ENCODE measurements around the gene SLC6A16. TPM values are rescaled to one million over a fixed set of nuclear protein-coding genes. Genes with fewer than 3 reads are reported as not detected.
"Not testable (repeated sequence)": the region's sequence is repeated elsewhere in the genome, so short reads cannot be mapped to it uniquely, and the experiment has no call there.

SLC6A16 gene
- total RNA-seq, 1 experiment from 2014 or later, result 1.3 TPM

DNA sequence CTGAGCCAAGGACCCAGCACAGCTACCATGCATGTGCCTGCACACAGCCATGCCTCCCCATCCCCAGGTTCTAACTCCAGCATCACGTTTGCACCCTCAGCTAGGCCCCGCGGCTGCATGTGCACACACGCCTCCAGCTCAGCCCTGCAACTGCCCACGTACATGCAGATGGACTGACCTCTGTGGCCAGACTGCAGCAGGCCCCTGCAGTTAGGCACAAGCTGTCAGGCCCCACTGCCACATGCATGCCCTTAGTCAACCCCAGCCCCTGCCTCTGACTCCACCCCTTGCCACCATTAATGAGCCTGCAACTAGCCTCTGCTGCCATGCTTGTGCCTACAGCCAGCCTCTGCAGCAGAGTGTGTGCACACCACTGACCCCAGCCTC lies 23.1 kb downstream of the SLC6A16 start:
- Histone ChIP-seq H3K27me3 (ENCODE audit: control insufficient read depth, insufficient read depth, low read length) (no peaks in the 10 kb centered on the region), H3K27ac (ENCODE audit: low read length) (no peak overlapping the region), H3K4me3 (ENCODE audit: low read depth in 2 of 2, low read length in 2 of 2) (no peak overlapping the region), H3K4me1 (ENCODE audit: control insufficient read depth, insufficient read depth, low read length) (no peaks in the 10 kb centered on the region; the same call in 1 of the 2 replicates), H3K9me3 (ENCODE audit: control insufficient read depth, insufficient read depth, low read depth, low read length) (no peaks in the 10 kb centered on the region), H3K36me3 (ENCODE audit: control insufficient read depth, insufficient read depth, low read length) (no peaks in the 10 kb centered on the region)
- CTCF ChIA-PET, result no interaction called here
- ATAC-seq, result peak; percentile 45
- no TSS peak for BruUV-seq (replicated peaks)
- POLR2A ChIA-PET, result no interaction called here
- TF ChIP-seq, protein P1, sequence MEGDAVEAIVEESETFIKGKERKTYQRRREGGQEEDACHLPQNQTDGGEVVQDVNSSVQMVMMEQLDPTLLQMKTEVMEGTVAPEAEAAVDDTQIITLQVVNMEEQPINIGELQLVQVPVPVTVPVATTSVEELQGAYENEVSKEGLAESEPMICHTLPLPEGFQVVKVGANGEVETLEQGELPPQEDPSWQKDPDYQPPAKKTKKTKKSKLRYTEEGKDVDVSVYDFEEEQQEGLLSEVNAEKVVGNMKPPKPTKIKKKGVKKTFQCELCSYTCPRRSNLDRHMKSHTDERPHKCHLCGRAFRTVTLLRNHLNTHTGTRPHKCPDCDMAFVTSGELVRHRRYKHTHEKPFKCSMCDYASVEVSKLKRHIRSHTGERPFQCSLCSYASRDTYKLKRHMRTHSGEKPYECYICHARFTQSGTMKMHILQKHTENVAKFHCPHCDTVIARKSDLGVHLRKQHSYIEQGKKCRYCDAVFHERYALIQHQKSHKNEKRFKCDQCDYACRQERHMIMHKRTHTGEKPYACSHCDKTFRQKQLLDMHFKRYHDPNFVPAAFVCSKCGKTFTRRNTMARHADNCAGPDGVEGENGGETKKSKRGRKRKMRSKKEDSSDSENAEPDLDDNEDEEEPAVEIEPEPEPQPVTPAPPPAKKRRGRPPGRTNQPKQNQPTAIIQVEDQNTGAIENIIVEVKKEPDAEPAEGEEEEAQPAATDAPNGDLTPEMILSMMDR (IDR thresholded peaks at IDR 0.05), result no peak
- TF ChIP-seq, protein P2, sequence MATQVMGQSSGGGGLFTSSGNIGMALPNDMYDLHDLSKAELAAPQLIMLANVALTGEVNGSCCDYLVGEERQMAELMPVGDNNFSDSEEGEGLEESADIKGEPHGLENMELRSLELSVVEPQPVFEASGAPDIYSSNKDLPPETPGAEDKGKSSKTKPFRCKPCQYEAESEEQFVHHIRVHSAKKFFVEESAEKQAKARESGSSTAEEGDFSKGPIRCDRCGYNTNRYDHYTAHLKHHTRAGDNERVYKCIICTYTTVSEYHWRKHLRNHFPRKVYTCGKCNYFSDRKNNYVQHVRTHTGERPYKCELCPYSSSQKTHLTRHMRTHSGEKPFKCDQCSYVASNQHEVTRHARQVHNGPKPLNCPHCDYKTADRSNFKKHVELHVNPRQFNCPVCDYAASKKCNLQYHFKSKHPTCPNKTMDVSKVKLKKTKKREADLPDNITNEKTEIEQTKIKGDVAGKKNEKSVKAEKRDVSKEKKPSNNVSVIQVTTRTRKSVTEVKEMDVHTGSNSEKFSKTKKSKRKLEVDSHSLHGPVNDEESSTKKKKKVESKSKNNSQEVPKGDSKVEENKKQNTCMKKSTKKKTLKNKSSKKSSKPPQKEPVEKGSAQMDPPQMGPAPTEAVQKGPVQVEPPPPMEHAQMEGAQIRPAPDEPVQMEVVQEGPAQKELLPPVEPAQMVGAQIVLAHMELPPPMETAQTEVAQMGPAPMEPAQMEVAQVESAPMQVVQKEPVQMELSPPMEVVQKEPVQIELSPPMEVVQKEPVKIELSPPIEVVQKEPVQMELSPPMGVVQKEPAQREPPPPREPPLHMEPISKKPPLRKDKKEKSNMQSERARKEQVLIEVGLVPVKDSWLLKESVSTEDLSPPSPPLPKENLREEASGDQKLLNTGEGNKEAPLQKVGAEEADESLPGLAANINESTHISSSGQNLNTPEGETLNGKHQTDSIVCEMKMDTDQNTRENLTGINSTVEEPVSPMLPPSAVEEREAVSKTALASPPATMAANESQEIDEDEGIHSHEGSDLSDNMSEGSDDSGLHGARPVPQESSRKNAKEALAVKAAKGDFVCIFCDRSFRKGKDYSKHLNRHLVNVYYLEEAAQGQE (IDR thresholded peaks at IDR 0.05; ENCODE audit: insufficient read depth in 1 of 2, low read depth in 2 of 2, low read length in 1 of 2), result no peak
- TF ChIP-seq TCF7L2 (IDR thresholded peaks at IDR 0.05; ENCODE audit: low read depth, low read length), result no peak
- TF ChIP-seq POLR2AphosphoS5 (IDR thresholded peaks at IDR 0.05; ENCODE audit: low read depth, low read length), result no peak
- intact Hi-C loops (cut with micrococcal nuclease; ENCODE audit: unreplicated experiment) (no loop called here), in situ Hi-C loops (cut with HindIII; ENCODE audit: low pct_unique_long_range_greater_than_20kb, low sequenced_read_pairs) (no loop called here)
- DNase-seq (ENCODE audit: low read depth, low spot score), result no peak

DNA sequence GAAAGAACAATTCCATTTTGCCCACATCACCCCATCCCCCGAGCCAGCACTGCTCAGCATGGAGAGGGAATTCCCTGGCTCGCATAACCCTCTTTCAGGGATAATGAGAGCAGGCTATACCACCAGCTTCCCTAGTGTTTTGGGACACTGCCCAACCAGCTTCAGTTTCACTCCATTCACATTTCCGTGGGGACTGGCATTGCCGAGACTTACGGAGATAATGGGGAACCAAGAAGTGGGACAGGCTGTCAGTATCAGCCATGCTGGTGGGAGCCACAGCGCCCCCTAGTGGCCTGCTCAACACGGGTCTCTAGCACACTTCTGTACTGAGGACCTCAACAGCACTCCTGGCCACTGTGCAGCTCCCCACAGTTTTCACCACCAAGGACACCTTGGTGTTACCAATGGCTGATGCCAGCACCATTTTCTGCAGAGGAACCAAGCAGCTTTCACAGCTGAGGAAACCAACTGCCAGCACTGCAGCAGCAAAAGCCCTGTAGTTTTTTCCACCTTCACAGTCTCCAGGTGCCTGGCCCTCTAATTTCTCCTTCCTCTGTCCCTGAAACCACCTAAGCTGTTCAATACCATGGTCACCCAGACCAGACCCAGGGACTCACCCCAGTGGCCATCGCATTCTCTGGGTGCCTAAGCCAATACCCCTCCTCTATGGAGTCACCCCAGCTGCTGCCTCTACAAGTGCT lies 23.7 kb downstream of the SLC6A16 start:
- Histone ChIP-seq H3K36me3 (ENCODE audit: control insufficient read depth, insufficient read depth, low read length) (no peaks in the 10 kb centered on the region), H3K27me3 (ENCODE audit: control insufficient read depth, insufficient read depth, low read length) (no peaks in the 10 kb centered on the region), H3K4me1 (ENCODE audit: control insufficient read depth, insufficient read depth, low read length) (no peaks in the 10 kb centered on the region; the same call in 1 of the 2 replicates), H3K4me3 (ENCODE audit: low read depth in 2 of 2, low read length in 2 of 2) (no peak overlapping the region), H3K27ac (ENCODE audit: low read length) (no peak overlapping the region), H3K9me3 (ENCODE audit: control insufficient read depth, insufficient read depth, low read depth, low read length) (no peaks in the 10 kb centered on the region)
- no peak for TF ChIP-seq TCF7L2 (IDR thresholded peaks at IDR 0.05; ENCODE audit: low read depth, low read length)
- TF ChIP-seq, protein P2 (IDR thresholded peaks at IDR 0.05; ENCODE audit: insufficient read depth in 1 of 2, low read depth in 2 of 2, low read length in 1 of 2), result no peak
- no peak for TF ChIP-seq SIN3A (IDR thresholded peaks at IDR 0.05; ENCODE audit: borderline replicate concordance, insufficient read depth, low read depth, low read length)
- TF ChIP-seq POLR2AphosphoS5 (IDR thresholded peaks at IDR 0.05; ENCODE audit: low read depth, low read length), result no peak
- TF ChIP-seq, protein P1 (IDR thresholded peaks at IDR 0.05), result peak; percentile 90
- CTCF ChIA-PET, result no interaction called here
- intact Hi-C loops (cut with micrococcal nuclease; ENCODE audit: unreplicated experiment) (no loop called here), in situ Hi-C loops (cut with HindIII; ENCODE audit: low pct_unique_long_range_greater_than_20kb, low sequenced_read_pairs) (no loop called here)
- no TSS peak for BruUV-seq (replicated peaks)
- POLR2A ChIA-PET, result no interaction called here
- DNase-seq (ENCODE audit: low read depth, low spot score) (peak; percentile 38), ATAC-seq (peak; percentile 96)

DNA sequence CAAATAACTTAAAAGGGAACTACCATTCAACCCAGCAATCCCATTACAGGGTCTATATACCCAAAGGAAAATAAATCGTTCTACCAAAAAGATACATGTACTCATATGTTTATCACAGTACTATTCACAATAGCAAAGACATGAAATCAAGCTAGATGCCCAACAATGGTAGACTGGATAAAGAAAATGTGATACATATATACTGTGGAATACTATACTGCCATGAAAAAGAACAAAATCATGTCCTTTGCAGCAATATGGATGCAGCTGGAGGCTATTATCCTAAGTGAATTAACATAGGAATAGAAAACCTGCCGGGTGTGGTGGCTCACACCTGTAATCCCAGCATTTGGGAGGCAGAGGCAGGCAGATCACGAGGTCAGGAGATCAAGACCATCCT lies 26.3 kb downstream of the SLC6A16 start:
- H3K27ac ChIP-seq (ENCODE audit: low read length); in situ Hi-C loops (cut with HindIII; ENCODE audit: low pct_unique_long_range_greater_than_20kb, low sequenced_read_pairs); ATAC-seq; DNase-seq (ENCODE audit: low read depth, low spot score); H3K36me3 ChIP-seq (ENCODE audit: control insufficient read depth, insufficient read depth, low read length); intact Hi-C loops (cut with micrococcal nuclease; ENCODE audit: unreplicated experiment); H3K9me3 ChIP-seq (ENCODE audit: control insufficient read depth, insufficient read depth, low read depth, low read length); POLR2A ChIA-PET; H3K27me3 ChIP-seq (ENCODE audit: control insufficient read depth, insufficient read depth, low read length); BruUV-seq (replicated peaks); H3K4me3 ChIP-seq (ENCODE audit: low read depth in 2 of 2, low read length in 2 of 2); H3K4me1 ChIP-seq (ENCODE audit: control insufficient read depth, insufficient read depth, low read length); CTCF ChIA-PET: not testable (repeated sequence)

Measured in Panc1 (cell line).